Ectodermal cell (in vitro differentiated cells): ENCODE results near the gene ROPN1L.

ENCODE experiments used
- H3K27ac ChIP-seq: 2 replicates; pipeline ENCODE4 v1.7.0; 2013; ENCODE audit warnings: mild to moderate bottlenecking, low read depth, low read length; ENCODE audit not compliant: insufficient read depth, poor library complexity, severe bottlenecking
- H3K27me3 ChIP-seq: 2 replicates; pipeline ENCODE4 v1.7.0; 2013; ENCODE audit warnings: mild to moderate bottlenecking, low read length; ENCODE audit not compliant: insufficient read depth, control insufficient read depth, poor library complexity, severe bottlenecking
- H3K36me3 ChIP-seq: one replicate; pipeline ENCODE4 v1.7.0; 2013; ENCODE audit warnings: low read length; ENCODE audit not compliant: control insufficient read depth, insufficient read depth
- H3K4me1 ChIP-seq: one replicate; pipeline ENCODE4 v1.7.0; 2013; ENCODE audit warnings: low read length; ENCODE audit not compliant: control insufficient read depth, insufficient read depth
- H3K4me3 ChIP-seq: 2 replicates; pipeline ENCODE4 v1.7.0; 2013; ENCODE audit warnings: low read depth, low read length, control low read depth; ENCODE audit not compliant: insufficient read depth
- H3K9me3 ChIP-seq: 2 replicates; pipeline ENCODE4 v1.7.0; 2013; ENCODE audit warnings: mild to moderate bottlenecking, low read length, moderate library complexity; ENCODE audit not compliant: control insufficient read depth
- WGBS, 2 experiments: methylation state at CpG; one replicate each; pipeline ENCODE4 v1.1.7; 2013; ENCODE audit warnings: missing lambda C conversion rate in 2 of 2; 5-methylcytosine and 5-hydroxymethylcytosine counted together

ROPN1L gene

GRCh38 chr5:10456583-10457420, 15.1 kb downstream of the ROPN1L start:
- Histone ChIP-seq H3K9me3 (no peaks in the 10 kb centered on the region), H3K4me3 (no peak overlapping the region), H3K27ac (no peak overlapping the region), H3K4me1 (peaks cover 18% of the 10 kb centered on the region), H3K27me3 (peaks cover 5% of the 10 kb centered on the region), H3K36me3 (no peaks in the 10 kb centered on the region)
- 83 to 84% methylated on average over 26 of the region's 26 CpGs for WGBS, 2 experiments

- H3K9me3 ChIP-seq: no peaks in the 10 kb centered on the region
- H3K27me3 ChIP-seq: peaks cover 5% of the 10 kb centered on the region
- peaks cover 18% of the 10 kb centered on the region for H3K4me1 ChIP-seq
- WGBS, 2 experiments: 77% methylated on average over 22 of the region's 23 CpGs
- no peak overlapping the region for H3K27ac ChIP-seq
- H3K4me3 ChIP-seq: no peak overlapping the region
- no peaks in the 10 kb centered on the region for H3K36me3 ChIP-seq
Observed at GRCh38 chr5:10457682-10458574, 16.2 kb downstream of the ROPN1L start.

- Histone ChIP-seq H3K36me3 (no peaks in the 10 kb centered on the region), H3K9me3 (no peaks in the 10 kb centered on the region), H3K27ac (no peak overlapping the region), H3K4me3 (no peak overlapping the region), H3K27me3 (no peaks in the 10 kb centered on the region), H3K4me1 (peaks cover 18% of the 10 kb centered on the region)
- WGBS, 2 experiments: 87 to 88% methylated on average over 19 of the region's 19 CpGs
Observed at GRCh38 chr5:10459080-10460055, 17.7 kb downstream of the ROPN1L start.

DNA sequence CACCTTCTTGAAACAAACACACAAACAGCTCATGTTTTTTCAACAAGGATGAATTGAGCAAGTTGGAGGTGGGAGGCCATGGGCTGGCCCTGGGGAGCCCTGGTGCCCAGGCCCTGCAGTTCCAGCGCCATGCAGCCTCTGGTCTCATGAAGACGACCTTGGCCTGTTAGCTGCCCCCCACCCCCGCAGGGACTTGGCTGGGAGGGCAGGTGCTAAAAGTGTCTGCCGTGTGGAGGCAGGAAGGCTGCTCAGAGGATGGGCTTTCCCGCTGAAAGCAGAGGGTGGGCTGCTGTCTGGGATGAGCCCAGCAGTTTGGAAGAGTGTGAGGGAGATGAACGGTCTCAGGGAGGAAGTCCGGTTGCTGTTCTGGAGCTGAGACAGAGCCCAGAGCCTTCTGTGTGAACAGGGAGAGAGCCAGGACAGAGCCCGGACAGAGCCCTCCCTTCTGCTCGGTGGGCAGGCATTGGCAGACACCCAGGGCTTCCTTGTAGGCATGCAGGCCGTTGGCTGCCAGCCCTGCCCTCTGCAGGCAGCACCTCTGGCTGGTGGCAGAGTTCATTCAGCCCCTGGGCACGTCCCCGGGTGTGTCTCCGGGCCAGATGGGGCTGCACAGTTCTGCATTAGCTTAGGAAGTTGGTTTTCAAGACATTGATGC, 18.7 kb downstream of the ROPN1L start:
- Histone ChIP-seq H3K9me3 (no peaks in the 10 kb centered on the region), H3K36me3 (no peaks in the 10 kb centered on the region), H3K27me3 (no peaks in the 10 kb centered on the region), H3K4me3 (no peak overlapping the region), H3K4me1 (peaks cover 9% of the 10 kb centered on the region), H3K27ac (no peak overlapping the region)
- WGBS, 2 experiments: 74 to 79% methylated on average over 13 of the region's 13 CpGs

- no peaks in the 10 kb centered on the region for H3K27me3 ChIP-seq
- WGBS, 2 experiments: 93 to 96% methylated on average over 12 of the region's 12 CpGs
- no peak overlapping the region for H3K4me3 ChIP-seq
- no peaks in the 10 kb centered on the region for H3K9me3 ChIP-seq
- H3K27ac ChIP-seq: no peak overlapping the region
- no peaks in the 10 kb centered on the region for H3K36me3 ChIP-seq
- peaks cover 3% of the 10 kb centered on the region for H3K4me1 ChIP-seq
Observed at GRCh38 chr5:10461041-10461440, 19.4 kb downstream of the ROPN1L start.

DNA sequence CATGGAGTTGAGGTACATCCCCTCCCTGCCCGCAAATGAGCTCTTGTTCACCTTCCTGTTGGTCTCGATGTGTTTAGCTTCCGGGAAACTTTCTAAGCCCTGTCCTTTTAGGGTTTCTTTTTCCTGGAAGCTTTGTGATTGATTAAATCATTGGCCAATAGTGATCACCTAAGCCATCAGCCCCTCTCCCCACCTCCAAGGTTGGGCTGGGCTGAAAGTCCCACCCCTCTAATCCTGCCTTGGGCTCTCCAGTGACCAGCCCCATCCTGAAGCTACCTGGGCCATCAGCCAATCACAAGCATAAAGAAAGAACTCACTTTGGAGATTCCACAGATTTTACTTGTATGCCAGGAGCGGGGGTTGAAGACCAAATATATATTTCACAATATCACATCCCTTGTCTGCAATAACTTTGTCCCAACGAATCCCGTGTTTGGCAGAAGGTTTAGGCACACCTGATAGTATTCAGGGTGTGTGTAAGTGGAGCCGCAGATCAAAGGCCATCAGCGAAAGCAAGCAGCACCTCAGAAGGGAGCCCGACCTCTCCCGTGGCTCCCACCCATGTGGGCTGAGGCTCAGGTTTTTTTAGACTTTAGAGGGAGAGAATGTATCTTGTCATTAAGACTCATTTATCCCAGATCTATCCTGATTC, 20.4 kb downstream of the ROPN1L start:
- no peaks in the 10 kb centered on the region for H3K9me3 ChIP-seq
- no peaks in the 10 kb centered on the region for H3K36me3 ChIP-seq
- no peak overlapping the region for H3K27ac ChIP-seq
- no peak overlapping the region for H3K4me3 ChIP-seq
- peaks cover 3% of the 10 kb centered on the region for H3K4me1 ChIP-seq
- WGBS, 2 experiments: 88 to 90% methylated on average over 10 of the region's 10 CpGs
- peaks cover 4% of the 10 kb centered on the region for H3K27me3 ChIP-seq

DNA sequence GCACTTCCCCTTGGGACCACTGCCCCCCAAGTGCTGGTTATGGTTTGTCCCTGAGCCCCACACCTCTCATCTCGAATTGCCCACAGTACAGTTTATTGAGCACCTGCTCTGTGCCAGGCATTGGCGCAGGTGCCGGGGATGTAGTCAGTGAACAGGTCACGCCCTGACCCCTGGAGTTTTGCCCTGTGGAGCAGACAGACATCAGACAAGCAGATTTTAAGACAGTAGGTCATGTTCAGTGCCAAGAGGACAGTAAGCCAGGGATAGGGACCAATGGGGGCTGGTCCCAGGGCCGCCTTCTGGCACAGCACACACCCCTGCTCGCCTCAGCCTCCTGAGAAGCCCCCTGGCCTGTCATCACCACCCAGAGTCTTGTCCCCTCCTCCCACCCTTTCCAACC, 21.9 kb downstream of the ROPN1L start:
- H3K9me3 ChIP-seq: no peaks in the 10 kb centered on the region
- H3K27me3 ChIP-seq: peaks cover 4% of the 10 kb centered on the region
- 92 to 94% methylated on average over 6 of the region's 6 CpGs for WGBS, 2 experiments
- H3K36me3 ChIP-seq: no peaks in the 10 kb centered on the region
- H3K4me1 ChIP-seq: peaks cover 9% of the 10 kb centered on the region
- no peak overlapping the region for H3K27ac ChIP-seq
- H3K4me3 ChIP-seq: no peak overlapping the region

DNA sequence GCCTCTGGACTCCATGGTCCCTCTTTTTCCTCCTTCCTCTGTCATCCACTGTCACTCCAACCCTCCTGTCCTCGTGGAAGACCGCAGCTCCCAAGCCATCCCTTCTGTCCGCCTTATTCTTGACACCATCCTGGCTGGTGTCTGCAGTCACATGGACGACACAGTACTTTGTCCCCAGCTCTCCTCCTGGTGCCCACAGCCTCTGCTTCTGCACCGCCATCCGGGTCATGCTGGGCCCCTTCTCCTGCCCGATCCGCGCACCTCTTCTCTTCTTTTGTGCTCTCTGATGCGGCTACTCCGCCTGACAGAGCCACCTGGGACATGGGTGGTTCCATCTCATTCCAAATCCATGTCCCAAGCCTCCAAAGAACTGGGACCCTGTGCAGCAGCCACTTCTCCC, 22.5 kb downstream of the ROPN1L start:
- no peaks in the 10 kb centered on the region for H3K9me3 ChIP-seq
- H3K4me1 ChIP-seq: peaks cover 9% of the 10 kb centered on the region
- H3K4me3 ChIP-seq: no peak overlapping the region
- H3K36me3 ChIP-seq: no peaks in the 10 kb centered on the region
- WGBS, 2 experiments: 92% methylated on average over 11 of the region's 11 CpGs
- no peak overlapping the region for H3K27ac ChIP-seq
- H3K27me3 ChIP-seq: peaks cover 4% of the 10 kb centered on the region

GRCh38 chr5:10465726-10466125, 24.0 kb downstream of the ROPN1L start:
- Histone ChIP-seq H3K27ac (no peak overlapping the region), H3K27me3 (peaks cover 4% of the 10 kb centered on the region), H3K4me3 (no peak overlapping the region), H3K4me1 (peaks cover 9% of the 10 kb centered on the region), H3K9me3 (no peaks in the 10 kb centered on the region), H3K36me3 (no peaks in the 10 kb centered on the region)
- WGBS, 2 experiments: 92 to 96% methylated on average over 10 of the region's 10 CpGs
